ENCODE data around the gene SNRPA1.

GRCh38 chr15:101246391-101246790, 48.7 kb downstream of the SNRPA1 start:
- TF ChIP-seq CTCF (IDR thresholded peaks at IDR 0.05; ENCODE audit: low read depth, low read length) (no peak), MAX (IDR thresholded peaks at IDR 0.05; ENCODE audit: low read depth, low read length) (no peak)
